ENCODE measurements around the gene ASAP2.

The ASAP2 gene

DNA sequence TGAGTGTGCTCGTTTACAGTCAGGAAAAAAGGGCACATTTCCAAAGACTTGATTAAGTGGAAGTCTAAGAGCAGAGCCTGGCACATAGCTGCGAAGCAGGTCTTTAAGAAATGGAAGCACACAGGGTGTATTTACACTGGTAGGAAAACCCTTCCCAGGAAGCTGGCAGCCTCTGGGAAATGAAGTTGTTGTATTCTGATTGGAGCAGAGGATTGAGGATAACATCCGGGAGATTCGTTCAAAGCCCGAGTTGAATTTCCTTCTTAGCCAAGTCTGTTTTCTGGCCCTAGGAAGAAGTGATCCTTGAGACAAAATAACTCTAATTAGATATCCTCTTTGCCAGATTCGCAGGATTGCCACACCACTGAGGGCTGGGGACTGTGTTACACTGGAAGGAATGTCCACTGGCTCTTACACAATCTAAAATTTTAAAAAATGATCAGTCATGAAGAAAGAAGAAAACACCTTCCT, 140.8 kb downstream of the ASAP2 start:
- no peak for DNase-seq (ENCODE audit: low spot score)

DNA sequence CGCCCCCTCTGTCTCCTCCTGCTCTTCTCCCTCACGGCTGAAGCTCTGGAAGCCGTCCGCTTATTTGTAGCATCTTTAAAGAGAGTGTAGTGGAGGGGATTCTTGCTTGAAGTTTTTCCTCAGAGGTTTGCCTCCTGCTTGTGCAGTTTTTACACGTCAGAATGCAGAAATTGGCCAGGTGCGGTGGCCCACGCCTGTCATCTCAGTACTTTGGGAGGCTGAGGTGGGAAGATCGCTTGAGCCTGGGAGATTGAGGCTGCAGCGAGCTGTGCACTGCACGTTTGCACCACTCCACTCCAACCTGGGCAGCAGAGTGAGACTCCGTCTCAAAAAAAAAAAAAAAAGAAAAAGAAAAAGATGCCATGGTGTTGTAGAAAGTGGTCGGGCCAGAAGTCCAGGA, 147.7 kb downstream of the ASAP2 start:
- no peak for DNase-seq (ENCODE audit: low spot score)

DNA sequence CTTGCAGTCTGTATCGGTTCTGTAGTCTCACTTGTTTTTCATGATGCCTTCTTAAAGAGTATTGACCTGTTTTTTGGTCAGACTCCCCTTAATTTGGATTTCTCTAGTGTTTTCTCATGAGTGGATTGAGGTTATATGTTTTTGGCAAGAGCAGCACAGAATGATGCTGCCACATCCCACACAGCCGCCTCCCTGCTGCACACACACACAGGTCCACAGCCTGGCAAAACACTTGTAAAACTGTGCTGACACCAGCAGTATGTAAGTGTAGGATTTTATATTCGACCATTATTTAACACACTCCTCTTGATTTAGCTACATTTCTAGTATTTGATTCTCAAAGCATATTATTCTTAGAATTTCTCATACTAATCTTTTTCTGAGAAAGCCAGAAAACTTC, 148.7 kb downstream of the ASAP2 start:
- DNase-seq (ENCODE audit: low spot score): no peak

DNA sequence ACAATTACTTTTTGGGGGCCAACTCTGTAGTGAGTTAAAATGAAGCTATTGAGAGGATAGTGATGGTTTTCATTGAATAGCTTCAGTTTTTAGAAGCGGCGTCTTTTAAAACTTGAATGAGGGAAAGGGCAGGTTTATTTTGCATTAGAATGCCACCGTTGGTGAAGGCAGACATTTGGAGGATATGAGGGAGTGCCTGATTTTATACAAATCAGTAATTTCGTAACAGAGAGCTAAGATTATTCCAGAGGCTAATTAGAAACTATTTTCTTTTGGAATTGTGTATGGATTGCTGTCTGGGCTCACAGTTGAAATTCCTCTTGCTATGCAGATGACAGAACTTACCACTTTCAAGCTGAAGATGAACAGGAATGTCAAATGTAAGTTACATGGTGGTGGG, 149.1 kb downstream of the ASAP2 start:
- DNase-seq (ENCODE audit: low spot score): no peak

DNA sequence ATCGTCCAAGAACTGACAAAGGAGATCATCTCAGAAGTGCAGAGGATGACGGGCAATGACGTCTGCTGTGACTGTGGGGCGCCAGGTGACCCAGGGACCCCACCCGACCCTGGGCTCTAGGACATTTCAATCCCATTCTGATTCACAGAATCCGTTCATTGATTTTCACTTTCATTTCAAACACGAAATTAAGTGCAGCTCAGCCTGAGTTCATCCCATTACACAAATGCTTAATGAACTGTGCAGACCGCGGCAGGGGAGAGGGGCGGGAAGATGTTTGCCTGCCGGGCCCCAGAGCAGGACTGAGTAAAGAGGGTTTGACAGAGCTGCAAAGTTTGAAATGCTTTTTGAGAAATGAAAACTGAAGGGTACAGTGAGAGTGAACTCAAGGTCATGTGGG, 149.6 kb downstream of the ASAP2 start:
- DNase-seq (ENCODE audit: low spot score): no peak

DNA sequence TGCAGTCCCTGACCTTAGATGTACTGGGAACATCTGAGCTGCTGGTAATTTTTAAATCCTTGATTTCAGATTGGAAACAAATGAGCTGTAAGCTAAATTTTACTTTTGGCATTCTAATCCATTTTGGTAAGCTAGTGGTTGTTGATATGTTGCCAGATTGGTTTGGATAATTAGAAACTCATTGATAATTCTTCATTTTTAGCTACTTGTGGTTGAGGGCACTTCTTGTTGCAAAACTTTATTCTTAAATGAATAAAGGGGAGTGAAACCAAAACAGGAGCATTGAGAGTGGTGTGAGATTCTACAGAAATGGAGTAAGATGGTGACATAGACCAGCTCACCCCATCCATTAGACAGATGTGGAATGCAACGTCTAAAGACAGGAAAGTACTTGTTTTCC, 152.2 kb downstream of the ASAP2 start:
- DNase-seq (ENCODE audit: low spot score): no peak

DNA sequence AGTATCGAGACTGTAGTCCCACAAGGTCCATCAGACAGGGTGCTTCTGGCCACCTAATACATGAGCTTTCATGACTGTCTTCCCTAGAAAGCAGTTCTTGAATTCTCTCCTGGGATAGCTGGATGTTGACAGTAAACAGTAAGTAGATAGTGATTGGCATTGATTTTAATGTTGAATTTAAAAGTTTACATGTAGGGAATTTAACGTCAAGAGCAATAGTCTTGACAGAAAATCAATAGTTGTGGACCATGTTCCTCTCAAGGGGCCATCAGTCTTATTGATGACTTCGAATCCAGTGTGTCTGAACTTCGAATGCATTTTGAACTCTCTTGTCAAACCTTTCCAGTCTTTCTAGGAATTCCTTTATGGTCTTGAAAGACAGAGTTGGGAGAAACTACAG, 152.9 kb downstream of the ASAP2 start:
- DNase-seq (ENCODE audit: low spot score): no peak

DNA sequence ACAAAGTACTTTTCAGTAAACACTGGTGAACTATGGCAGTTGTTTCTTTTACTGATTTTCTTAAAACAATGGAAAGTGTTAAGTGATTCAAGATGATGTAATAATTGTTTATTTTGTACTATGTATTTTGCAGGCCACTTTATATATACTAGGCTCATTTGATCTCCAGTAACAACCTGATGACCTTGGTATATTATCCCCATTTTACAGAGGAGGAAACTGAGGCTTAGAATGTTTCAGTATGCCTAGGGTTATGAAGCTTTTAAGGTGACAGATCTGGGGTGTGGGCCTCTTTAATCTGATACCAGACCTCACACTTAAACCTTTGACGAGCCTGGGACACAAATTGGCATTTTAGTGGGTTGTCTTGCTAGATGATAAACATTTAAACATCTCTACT, 153.5 kb downstream of the ASAP2 start:
- no peak for DNase-seq (ENCODE audit: low spot score)

DNA sequence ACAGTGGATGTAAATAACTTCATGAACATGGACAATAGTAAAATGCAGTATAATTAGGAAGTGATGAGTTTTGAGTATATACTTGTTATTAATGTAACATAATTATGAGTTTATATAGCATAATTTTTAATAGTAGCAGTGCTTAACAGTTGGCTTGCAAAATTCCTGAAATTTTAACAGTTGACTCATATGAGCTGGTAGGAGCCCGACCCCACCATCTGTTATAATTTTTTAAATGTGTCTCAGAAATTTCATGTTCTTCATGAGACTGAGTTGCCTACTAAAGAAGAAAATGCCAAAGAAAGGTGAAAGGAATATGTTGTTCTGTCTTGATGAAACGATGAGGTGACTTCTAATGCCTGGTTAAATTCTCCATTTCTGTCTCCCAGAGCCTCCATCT, 154.1 kb downstream of the ASAP2 start:
- DNase-seq (ENCODE audit: low spot score): no peak

DNA sequence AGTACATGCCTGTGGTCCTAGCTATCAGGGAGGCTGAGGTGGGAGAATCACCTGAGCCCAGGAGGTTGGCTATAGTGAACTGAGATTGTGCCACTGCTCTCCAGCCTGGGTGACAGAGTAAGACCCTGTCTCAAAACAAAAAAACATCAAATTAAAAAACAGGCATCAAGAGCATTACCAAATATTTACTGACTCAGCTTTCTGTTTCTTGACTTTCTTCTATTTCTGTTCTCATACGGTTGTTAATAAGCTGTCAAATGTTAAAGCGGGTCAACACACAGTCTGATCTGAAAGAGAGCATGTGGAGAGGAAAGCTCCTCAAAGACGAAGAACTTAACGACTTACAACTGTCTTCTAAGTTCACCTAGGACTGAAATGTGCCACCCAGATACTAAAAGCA, 157.8 kb downstream of the ASAP2 start:
- DNase-seq (ENCODE audit: low spot score): no peak

DNA sequence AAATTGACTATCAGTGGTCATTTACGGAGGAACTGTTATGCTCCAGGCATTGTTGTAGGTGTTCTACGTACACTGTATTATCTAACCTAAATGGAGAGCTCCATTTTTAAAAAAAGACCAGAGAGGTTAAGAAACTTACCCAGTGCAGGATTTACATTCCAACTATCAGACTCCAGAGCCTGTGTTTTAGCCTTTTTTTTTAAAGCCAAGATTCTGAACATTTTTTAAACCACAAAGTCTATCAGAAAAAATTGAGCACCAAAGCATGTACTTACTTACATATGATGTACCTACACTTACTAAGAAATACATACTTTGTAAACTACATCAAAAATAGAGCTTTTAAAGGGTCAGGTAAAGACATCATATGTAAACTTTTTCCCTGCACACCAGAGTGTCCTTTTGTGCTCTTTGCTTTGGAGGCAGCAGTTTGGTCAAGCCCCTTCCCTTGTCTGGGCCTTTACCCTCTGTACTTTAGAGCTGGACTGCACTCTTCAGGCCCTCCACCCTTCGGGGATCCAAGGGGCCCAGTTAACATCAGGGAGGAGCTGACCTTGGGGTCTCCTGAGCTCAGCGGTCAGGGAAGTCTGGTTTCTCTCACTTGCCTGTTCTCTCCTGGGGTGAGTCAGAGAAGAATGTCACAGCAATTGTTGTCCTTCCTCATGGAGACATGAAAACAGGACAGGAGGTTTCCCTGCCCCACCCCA, 158.3 kb downstream of the ASAP2 start:
- DNase-seq (ENCODE audit: low spot score): no peak

DNA sequence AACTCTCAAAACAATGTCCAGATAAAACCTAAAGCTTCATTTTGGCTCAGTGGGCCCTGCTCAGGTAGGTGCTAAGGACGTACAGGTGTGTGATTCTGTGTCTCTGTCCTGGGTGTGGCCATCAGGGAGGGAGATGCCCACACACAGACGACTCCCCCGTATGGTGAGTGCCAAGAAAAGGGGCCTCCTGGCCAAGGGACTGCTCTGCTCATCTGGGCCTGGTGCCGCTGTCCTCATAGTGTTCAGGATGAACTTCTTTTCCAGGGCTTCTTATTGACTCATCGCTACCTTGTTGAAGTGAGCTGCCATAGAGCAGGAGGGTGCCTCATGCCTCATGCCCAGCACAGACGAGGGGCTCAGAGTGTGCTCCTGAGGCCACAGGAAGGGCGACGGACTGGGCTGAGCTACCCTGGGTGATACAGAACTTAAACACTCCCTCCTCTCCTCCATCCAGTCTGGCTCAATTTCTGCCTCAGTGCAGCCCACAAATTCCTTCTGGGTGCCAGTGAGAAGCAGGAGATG, 158.9 kb downstream of the ASAP2 start:
- DNase-seq (ENCODE audit: low spot score): no peak

DNA sequence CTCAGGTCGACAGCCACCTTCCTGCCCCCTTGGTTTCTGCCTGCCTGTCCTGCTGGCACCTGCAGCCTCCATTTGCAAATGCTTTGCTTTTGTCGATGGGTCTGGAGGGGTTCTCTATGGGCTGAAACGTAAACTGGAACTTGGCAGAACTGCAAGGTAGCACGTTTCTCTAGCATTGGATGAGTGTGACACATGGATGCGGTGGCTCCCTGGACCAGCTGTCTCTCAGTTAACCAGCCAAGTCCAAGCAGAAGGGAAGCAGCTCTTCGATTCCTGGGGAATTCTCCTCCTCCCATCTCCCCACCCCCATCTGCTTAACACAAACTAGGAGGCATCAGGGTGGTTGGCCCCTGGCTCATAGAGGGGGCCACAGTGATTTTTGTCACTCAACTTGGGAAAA, 159.4 kb downstream of the ASAP2 start:
- DNase-seq (ENCODE audit: low spot score): no peak

DNA sequence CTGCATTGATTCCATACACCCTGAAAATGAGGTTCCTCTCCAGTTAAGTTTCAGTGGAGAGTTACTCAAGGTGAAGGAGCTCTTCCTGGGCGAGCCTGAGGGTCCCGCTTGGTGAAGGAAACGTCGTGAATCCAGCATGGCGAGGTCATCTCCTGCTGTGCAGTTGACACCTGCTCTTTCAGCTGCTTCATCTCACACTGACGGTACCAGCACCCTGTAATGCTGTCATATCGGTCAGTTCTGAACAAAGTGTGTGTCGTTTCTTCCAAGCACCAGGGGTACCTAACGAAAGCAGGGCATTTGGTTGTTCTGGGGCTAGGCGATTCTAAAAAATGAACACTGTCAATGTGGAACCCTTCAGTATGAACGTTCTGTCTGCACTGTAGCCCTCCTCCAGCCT, 164.1 kb downstream of the ASAP2 start:
- no peak for DNase-seq (ENCODE audit: low spot score)

DNA sequence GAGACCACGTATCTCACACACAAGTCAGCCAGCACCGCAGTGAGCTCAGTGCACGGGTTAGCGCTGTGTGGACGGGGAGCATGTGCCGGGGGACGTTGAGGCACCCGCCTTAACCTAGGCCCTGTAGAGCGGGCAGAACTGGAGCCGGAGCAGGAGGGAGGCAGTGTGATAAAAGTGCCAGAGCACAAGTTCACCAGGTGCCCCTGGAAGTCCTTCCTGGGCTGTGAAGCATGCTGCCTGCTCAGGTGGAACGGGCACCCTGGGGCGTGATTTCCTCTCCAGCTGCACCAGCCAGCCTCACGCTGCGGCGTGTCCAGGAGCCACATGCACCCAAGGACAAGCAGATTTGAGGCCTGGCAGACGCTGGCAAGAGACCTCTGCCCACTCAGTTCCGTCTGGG, 166.4 kb downstream of the ASAP2 start:
- DNase-seq (ENCODE audit: low spot score): no peak

DNA sequence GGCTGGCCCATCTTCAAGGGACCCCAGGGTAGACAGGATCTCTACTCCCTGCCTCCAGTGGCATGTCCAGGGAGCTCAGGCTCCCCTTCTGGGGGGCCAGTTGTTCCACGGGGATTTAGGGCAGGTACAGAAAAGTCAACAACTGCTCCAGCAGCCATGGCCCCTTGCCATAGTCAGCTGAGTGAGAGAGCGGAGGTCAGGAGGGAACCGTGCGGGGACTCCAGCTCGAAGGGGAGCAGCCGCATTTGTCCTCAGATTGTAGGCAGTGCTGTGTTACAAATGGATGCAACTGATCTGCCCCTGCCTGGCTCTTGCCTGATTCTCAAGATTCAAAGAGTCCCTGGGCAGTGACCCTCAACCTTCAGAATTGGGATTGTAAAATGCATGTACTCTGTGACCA, 166.9 kb downstream of the ASAP2 start:
- DNase-seq (ENCODE audit: low spot score): no peak

DNA sequence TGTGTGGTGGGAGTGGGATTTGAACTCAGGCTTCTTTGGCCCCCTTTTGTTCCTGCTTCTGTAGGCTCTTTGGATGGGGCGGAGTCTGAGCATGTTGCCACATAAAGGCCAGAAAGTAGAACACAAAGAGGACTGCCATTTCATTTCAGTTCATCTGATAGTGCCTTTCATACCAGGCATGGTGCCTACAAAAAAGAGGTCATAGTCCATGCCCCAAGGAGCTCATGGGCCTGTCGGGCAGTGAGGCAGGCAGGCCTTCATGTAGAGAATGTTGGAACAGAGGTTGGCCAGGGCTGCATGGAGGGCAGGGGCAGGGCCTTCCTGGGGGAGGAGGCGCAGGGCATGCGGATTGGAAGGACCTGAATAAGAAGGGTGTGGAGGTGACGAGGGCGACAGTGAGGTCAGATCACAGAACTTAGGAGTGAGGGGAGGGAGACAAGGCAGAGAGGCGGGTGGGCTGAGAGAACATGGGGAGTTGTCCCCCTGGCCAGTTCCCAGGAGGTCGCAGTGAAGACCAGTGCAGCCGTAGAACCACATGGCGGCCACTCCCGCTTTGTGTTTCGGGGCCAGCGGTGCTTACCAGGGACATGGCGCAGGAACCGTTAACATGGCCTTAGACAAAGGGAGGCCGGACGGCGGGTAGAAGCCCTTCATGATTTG, 167.6 kb downstream of the ASAP2 start:
- DNase-seq (ENCODE audit: low spot score): no peak

DNA sequence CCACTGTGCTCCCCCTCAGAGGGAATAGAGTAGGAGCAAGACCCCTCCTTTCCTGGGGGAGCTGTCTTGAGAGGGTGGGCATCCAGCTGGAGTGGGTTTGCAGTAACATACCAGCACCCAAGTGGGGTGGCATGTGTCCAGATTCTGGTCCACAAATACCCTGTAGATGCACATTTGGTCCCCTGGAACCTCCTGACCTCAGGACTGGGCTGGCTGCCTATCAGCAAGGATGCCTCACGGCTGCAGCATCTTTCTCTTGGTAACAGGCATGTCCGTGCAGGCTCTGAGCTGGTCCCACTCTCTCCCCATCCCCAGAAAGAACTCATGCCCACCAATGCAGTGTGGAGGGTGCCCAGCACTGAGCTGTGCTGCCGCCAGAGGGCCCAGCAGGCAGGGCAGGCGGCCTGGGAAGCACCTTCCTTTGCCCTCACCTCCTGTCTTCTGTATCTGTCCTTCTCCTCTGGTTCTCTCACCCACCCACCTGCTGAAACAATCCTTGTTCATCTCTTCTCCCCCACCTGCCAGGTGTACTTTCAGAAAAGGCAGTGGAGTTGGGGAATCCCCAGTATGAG, 169.3 kb downstream of the ASAP2 start:
- DNase-seq (ENCODE audit: low spot score): no peak

DNA sequence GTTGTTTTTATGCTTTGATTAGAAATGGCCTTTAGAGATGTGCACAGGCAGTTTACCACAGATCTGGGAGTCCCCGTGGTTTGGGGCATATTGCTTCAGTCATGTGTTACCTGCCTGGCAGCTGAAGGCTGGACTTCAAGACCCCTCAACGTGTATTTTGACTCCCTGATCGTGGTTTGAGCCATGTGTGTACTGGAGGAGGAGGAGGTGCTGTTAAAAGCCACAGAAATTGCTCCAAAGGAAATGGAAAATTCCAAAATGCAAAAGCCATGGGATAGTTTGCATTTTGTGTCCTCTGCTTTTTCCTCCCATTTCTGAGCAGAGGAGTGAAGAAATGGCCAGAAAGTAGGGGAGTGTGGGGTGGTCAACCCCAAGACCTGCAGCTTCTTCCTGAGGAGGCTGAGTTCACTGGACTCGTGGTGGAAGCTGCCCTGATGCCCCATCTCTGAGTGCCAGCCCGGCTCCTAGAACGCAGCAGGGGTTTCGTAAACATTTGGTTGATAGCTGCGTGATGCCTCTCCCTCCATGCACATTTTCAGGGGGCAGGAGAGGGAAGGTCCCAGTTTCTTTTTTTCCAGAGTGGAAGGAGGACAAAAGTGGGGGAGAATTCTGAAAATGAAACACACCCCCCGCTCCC, 171.0 kb downstream of the ASAP2 start:
- no peak for DNase-seq (ENCODE audit: low spot score)

DNA sequence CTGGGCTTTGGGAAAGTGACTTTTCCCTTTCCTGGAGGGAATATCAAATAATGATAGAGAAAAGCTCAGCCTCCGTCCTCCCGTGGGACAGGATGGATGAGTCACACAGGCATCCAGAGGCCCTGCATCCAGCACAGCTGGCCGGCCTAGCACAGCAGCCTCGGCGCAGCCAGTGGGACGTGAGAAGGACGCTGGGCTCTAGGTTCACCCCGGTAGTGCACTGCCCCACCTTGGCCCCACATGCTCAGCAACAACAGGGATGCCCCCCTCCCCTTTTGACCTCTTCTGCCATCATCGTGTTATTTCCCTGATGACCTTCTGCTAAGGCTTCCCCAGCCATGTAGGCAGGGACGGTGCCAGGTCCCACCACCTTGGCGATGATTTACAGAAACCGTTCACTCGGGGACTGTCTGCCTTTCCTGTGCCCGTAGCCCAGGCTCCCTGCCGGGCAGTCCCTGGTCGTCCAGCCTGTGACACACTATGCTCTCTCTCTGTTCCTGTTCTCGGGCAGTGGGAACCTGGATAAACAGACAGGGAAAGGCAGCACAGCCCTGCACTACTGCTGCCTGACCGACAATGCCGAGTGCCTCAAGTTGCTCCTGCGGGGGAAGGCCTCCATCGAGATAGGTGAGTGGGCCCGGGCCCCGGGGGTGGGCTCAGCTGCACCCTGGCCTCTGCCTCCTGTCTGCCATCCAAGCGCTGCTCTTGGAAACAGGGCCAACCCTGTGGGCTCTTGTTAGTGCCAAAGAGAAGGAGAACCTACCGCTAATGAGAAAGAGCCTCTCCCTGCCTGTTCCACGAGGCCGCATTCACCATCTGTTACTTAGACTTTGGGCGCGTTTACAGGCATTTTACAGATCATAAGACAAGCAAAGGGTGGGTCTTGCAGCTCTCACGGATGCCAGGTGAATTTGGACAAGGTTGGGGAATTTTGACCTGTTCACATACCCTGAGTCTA, 172.1 kb downstream of the ASAP2 start:
- DNase-seq (ENCODE audit: low spot score): no peak

DNA sequence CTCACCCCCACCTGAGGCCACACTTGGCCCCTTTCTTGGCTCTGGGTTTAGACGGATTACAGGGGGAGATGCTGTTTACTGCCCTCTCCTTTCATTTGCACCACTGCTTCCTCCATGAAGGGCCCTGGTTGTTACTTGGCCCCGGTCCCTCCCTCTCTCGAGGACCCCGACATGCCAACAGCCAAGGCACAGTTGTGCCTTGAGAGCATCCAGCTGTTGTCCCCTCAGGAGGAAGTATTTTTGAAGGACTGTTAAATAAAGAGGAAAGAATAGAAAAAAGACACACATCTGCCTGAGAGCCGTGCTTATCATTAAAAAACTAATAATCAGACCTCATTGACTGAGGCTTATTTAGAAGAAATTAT, 172.8 kb downstream of the ASAP2 start:
- DNase-seq (ENCODE audit: low spot score): no peak
